Spleen (tissue), 11 donors: Measurements from ENCODE around the gene AIG1. TPM values are rescaled to one million over a fixed set of nuclear protein-coding genes. Genes with fewer than 3 reads are reported as not detected.

Source experiments
- DNase-seq: peaks from one replicate; pipeline ENCODE4 v3.0.0-alpha.2; 2020
- H3K27ac ChIP-seq, 8 donors: fragments of 200-600 bp; sonication (generic) in 7 of 8; 1 replicate in 4 of 8; 2 replicates in 4 of 8; pipeline versions ENCODE4 v1.5.0 to v1.8.0; 2016 to 2021; ENCODE audit warnings: inconsistent platforms in 4 of 8, mild to moderate bottlenecking in 4 of 8, moderate library complexity in 1 of 8
- H3K27me3 ChIP-seq, 7 donors: fragments of 200-600 bp; sonication (generic) in 6 of 7; replicated peaks in 1 of 7; 1 replicate in 4 of 7; 2 replicates in 3 of 7; pipeline versions ENCODE4 v1.5.0 to v1.8.0; 2016 to 2021; ENCODE audit warnings: inconsistent platforms in 3 of 7, mild to moderate bottlenecking in 1 of 7
- H3K36me3 ChIP-seq, 6 donors: fragments of 200-600 bp; sonication (generic) in 5 of 6; 1 replicate in 4 of 6; 2 replicates in 2 of 6; pipeline versions ENCODE4 v1.5.0 to v1.8.0; 2016 to 2021; ENCODE audit warnings: inconsistent platforms in 2 of 6
- H3K4me1 ChIP-seq, 6 donors: fragments of 200-600 bp; sonication (generic) in 5 of 6; 1 replicate in 3 of 6; 2 replicates in 3 of 6; pipeline versions ENCODE4 v1.5.0 to v1.8.0; 2016 to 2021; ENCODE audit warnings: inconsistent platforms in 3 of 6
- H3K4me3 ChIP-seq, 8 donors: fragments of 200-600 bp; sonication (generic) in 7 of 8; 1 replicate in 4 of 8; 2 replicates in 4 of 8; pipeline versions ENCODE4 v1.5.0 to v1.8.0; 2016 to 2021; ENCODE audit warnings: inconsistent platforms in 4 of 8, mild to moderate bottlenecking in 4 of 8, moderate library complexity in 2 of 8
- H3K9me3 ChIP-seq, 8 donors: fragments of 200-600 bp; sonication (generic) in 7 of 8; 1 replicate in 4 of 8; 2 replicates in 4 of 8; pipeline versions ENCODE4 v1.5.0 to v1.8.0; 2016 to 2021; ENCODE audit warnings: inconsistent platforms in 4 of 8
- POLR2A ChIP-seq, 3 donors: fragments of 450-650 bp; IDR thresholded peaks; one replicate each; pipeline ENCODE4 v1.5.1; 2017; ENCODE audit warnings: antibody characterized with exemption in 3 of 3, mild to moderate bottlenecking in 1 of 3
- POLR2AphosphoS5 ChIP-seq, 3 donors: sonication (generic); formaldehyde crosslinking; IDR thresholded peaks; one replicate each; pipeline ENCODE4 v1.5.1; 2017; ENCODE audit warnings: antibody characterized with exemption in 3 of 3
- whole genome bisulfite sequencing, 5 donors: extraction: QIAGEN DNeasy Blood & Tissue Kit in 3 of 5; methylation state at CpG; one replicate each; pipeline versions ENCODE4 v1.1.5 to v1.1.7; 2013 to 2018; 5-methylcytosine and 5-hydroxymethylcytosine counted together
- intact Hi-C: fragments of 100-400 bp; cut with DNase I; formaldehyde crosslinking; loops from one replicate; pipeline ENCODE4 v1.15.0; 2023; ENCODE audit warnings: low total_unique reads
- polyA plus RNA-seq, 3 donors: library from polyadenylated mRNA; stranded (reverse); fragments of 200-250 nt; gene quantifications; one replicate each; pipeline ENCODE4 v1.2.1, GENCODE V29; 2013
- total RNA-seq, 7 donors: library from RNA; depleted of rRNA in 3 of 7; stranded (reverse); fragments of >200 nt in 3 of 7; fragmentation: NEBNext Ultra II Directional in 4 of 7; extraction: Animal tissue kit (Norgen Biotek cat#: 25700) in 4 of 7; gene quantifications; one replicate each; pipeline versions ENCODE4 v1.1.0 to v1.2.1, GENCODE V29; 2016 to 2021
- TF ChIP-seq, protein P1 (sequence below), 11 experiments: fragments of 200-600 bp in 7 of 11; fragments of 450-650 bp in 4 of 11; sonication (generic) in 4 of 11; IDR thresholded peaks in 8 of 11; conservative IDR thresholded peaks in 3 of 11; 1 replicate in 7 of 11; 2 replicates in 4 of 11; pipeline versions ENCODE4 v1.4.0 to v1.8.0; 2016 to 2021; ENCODE audit warnings: antibody characterized with exemption in 11 of 11, inconsistent platforms in 4 of 11, mild to moderate bottlenecking in 1 of 11
- donor health status: healthy with polysubstance abuse.
- donor health status: DM: no; HTN: no; CAD: no; lungs with moderate emphysema.
- donor health status: DM: no; HTN: no; CAD: no.
- donor health status: Bipolar disorder and iron deficiency.
- donor health status: healthy.
- donor health status: DM: no; HTN: no; CAD: no.
- donor health status: DM: yes; HTN: yes; CAD: no.

The AIG1 gene
- total and polyA plus RNA-seq, 10 donors, result 14.3 to 38.0 (median 27.9) TPM

DNA sequence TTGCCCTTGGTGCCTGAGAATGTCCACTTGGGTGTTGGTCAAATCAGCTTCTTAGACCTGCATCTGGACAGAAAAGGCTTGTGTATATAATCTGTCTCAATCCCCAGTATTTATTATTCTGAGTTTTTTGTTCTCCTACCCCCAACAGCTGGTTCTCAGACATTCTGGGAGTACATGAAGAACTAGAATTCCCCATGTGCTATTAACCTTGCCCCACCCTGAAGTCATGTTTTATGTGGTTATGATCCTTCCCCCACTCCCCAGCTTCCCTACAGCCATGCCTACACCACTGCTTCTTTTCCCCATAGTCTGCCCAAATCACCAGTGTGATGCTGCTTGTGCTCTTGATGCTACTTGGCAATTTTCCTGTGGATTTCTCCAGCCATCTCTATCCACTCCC lies 232.8 kb downstream of the AIG1 start:
- intact Hi-C loops, result no loop called here
- no peak for DNase-seq
- H3K4me3 ChIP-seq, result no peak overlapping the region
- H3K4me1 ChIP-seq, result no peaks in the 10 kb centered on the region
- H3K27ac ChIP-seq, result no peak overlapping the region
- H3K9me3 ChIP-seq, result no peaks in the 10 kb centered on the region
- TF ChIP-seq POLR2A (IDR thresholded peaks at IDR 0.05), result no peak
- TF ChIP-seq, protein P1, sequence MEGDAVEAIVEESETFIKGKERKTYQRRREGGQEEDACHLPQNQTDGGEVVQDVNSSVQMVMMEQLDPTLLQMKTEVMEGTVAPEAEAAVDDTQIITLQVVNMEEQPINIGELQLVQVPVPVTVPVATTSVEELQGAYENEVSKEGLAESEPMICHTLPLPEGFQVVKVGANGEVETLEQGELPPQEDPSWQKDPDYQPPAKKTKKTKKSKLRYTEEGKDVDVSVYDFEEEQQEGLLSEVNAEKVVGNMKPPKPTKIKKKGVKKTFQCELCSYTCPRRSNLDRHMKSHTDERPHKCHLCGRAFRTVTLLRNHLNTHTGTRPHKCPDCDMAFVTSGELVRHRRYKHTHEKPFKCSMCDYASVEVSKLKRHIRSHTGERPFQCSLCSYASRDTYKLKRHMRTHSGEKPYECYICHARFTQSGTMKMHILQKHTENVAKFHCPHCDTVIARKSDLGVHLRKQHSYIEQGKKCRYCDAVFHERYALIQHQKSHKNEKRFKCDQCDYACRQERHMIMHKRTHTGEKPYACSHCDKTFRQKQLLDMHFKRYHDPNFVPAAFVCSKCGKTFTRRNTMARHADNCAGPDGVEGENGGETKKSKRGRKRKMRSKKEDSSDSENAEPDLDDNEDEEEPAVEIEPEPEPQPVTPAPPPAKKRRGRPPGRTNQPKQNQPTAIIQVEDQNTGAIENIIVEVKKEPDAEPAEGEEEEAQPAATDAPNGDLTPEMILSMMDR (IDR thresholded peaks at IDR 0.05 in 8 of 11, conservative IDR thresholded peaks at IDR 0.05 in 3 of 11), result no peak
- no peak for TF ChIP-seq POLR2AphosphoS5 (IDR thresholded peaks at IDR 0.05)
- H3K36me3 ChIP-seq, result peaks cover 0 to 9% (median 0%) of the 10 kb centered on the region in 6 donors
- H3K27me3 ChIP-seq, result no peaks in the 10 kb centered on the region

DNA sequence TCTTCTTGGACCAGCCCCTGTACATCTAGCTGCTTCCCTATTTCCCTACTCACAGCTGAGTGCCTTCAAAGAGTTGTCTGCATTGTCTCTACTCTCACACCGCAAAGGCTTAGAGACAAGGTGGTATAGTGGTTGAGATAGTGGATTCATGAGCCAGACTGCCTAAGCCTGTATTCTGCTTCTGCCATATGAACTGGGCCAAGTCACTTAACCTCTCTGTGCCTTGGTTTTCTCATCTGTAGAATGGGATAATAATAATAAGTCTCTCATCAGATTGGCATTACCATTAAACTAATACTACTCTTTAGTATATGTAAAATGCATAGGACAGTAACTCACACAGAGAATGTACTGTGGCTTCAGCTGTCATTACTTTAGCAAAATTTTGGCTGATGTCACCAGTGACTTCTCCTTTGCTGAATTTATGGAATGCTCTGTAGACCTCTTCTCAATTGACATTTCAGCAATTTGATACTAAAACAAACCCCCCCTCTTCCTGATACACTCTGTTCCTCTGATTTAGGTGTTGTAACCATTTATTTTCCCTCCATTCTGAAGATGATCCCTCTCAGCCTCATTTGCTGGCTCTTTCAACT lies 233.7 kb downstream of the AIG1 start:
- no peaks in the 10 kb centered on the region for H3K9me3 ChIP-seq
- TF ChIP-seq POLR2A (IDR thresholded peaks at IDR 0.05) (no peak), POLR2AphosphoS5 (IDR thresholded peaks at IDR 0.05) (no peak)
- TF ChIP-seq, protein P1 (IDR thresholded peaks at IDR 0.05 in 8 of 11, conservative IDR thresholded peaks at IDR 0.05 in 3 of 11), result no peak
- no peaks in the 10 kb centered on the region for H3K4me1 ChIP-seq
- no peak for DNase-seq
- WGBS, 5 donors, result 13 to 100% (median 58%) methylated on average over 1 of the region's 1 CpG
- intact Hi-C loops, result no loop called here
- no peaks in the 10 kb centered on the region for H3K27me3 ChIP-seq
- no peak overlapping the region for H3K27ac ChIP-seq
- H3K36me3 ChIP-seq, result peaks cover 0 to 9% (median 0%) of the 10 kb centered on the region in 6 donors
- H3K4me3 ChIP-seq, result no peak overlapping the region

DNA sequence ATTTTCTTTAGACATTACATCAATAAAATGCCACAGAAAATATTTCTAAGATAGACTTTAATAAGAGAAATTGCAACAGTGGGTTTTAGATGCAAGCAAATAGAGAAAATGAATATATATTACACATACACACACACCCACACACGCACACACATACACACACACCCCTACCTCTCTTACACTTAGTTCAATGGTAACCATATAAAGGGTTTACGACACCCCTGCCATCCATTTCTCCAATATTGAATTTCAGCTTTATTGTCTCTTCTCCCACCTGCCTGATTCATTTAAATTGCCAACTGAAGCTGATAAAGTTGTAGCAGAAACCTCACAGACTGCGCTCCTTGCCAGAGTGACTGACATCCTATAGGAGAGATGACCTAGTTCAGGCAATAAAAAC lies 235.2 kb downstream of the AIG1 start:
- Histone ChIP-seq H3K4me1 (no peaks in the 10 kb centered on the region), H3K9me3 (no peaks in the 10 kb centered on the region), H3K27ac (no peak overlapping the region), H3K36me3 (peaks cover 0 to 6% (median 0%) of the 10 kb centered on the region in 6 donors), H3K4me3 (no peak overlapping the region), H3K27me3 (no peaks in the 10 kb centered on the region)
- no peak for TF ChIP-seq POLR2A (IDR thresholded peaks at IDR 0.05)
- TF ChIP-seq, protein P1 (IDR thresholded peaks at IDR 0.05 in 8 of 11, conservative IDR thresholded peaks at IDR 0.05 in 3 of 11), result no peak
- intact Hi-C loops, result no loop called here
- no peak for DNase-seq
- WGBS, 5 donors, result 92 to 97% (median 94%) methylated on average over 3 of the region's 3 CpGs

DNA sequence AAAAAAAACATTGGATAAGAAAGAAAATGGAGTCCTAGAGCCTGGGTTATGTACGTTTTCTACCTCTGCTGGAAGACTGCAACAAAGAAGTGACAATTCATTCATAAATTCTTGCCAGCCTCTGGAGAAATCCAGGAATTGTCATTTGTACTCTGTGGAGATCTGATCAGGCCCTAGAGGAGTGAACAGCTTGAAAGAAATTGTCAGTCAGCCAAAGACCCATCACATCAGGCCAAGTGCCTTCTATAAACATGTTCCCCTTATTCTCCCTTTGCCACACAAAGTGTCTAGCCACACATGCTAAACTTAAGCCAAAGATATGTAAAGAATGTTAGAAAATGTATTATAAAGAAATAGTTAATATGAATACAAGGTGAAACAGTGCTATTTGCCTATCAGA lies 237.4 kb downstream of the AIG1 start:
- no peaks in the 10 kb centered on the region for H3K36me3 ChIP-seq
- intact Hi-C loops, result no loop called here
- no peak overlapping the region for H3K4me3 ChIP-seq
- WGBS, 5 donors, result 87 to 95% (median 92%) methylated on average over 1 of the region's 1 CpG
- H3K27ac ChIP-seq, result no peak overlapping the region
- peaks cover 0 to 6% (median 2%) of the 10 kb centered on the region in 8 donors for H3K9me3 ChIP-seq
- TF ChIP-seq, protein P1 (IDR thresholded peaks at IDR 0.05 in 8 of 11, conservative IDR thresholded peaks at IDR 0.05 in 3 of 11), result no peak
- TF ChIP-seq POLR2A (IDR thresholded peaks at IDR 0.05), result no peak
- TF ChIP-seq POLR2AphosphoS5 (IDR thresholded peaks at IDR 0.05), result no peak
- no peaks in the 10 kb centered on the region for H3K4me1 ChIP-seq
- no peaks in the 10 kb centered on the region for H3K27me3 ChIP-seq
- DNase-seq, result no peak
